A549 treated with RU486 at 1 μM for 4 hours (cell line): ENCODE measurements around the gene CDKN1C. TPM values are rescaled to one million over a fixed set of nuclear protein-coding genes. Genes with fewer than 3 reads are reported as not detected.

ENCODE experiments used
- total RNA-seq: library from RNA; stranded (reverse); fragments of 200-300 nt; extraction: Qiagen RNA extraction; gene quantifications from 5 replicates; pipeline ENCODE4 v1.2.3, GENCODE V29; 2022; ENCODE audit warnings: low read depth

Gene CDKN1C
- 0.39 to 0.85 TPM (median 0.73 TPM) in 5 replicates for total RNA-seq

GRCh38 chr11:2885678-2886081 lies at the start of gene CDKN1C:
TSS of gene CDKN1C (minus strand) at chr11:2885775. CDS start at chr11:2885456, 319 bp downstream.

GRCh38 chr11:2928605-2929530 lies 43.3 kb upstream of the CDKN1C start, which contains the start of gene PHLDA2:
TSS of gene PHLDA2 (minus strand) at chr11:2929420. CDS start at chr11:2929364, 56 bp downstream.

Other genes with a start within 250 kb of the CDKN1C start
- 0.01 to 0.06 TPM (median 0.04 TPM) in 5 replicates for gene KCNQ1OT1, start 185.8 kb downstream of the CDKN1C start, total RNA-seq
- 98.6 to 158 TPM (median 143 TPM) in 5 replicates for gene PHLDA2, start 43.6 kb upstream of the CDKN1C start, total RNA-seq
- 112 to 130 TPM (median 128 TPM) in 5 replicates for gene NAP1L4, start 106.6 kb upstream of the CDKN1C start, total RNA-seq
- 57.4 to 73.3 TPM (median 60.6 TPM) in 5 replicates for gene CARS1, start 171.6 kb upstream of the CDKN1C start, total RNA-seq